Panc1 (cell line): ENCODE results near the gene MIER3. TPM values are rescaled to one million over a fixed set of nuclear protein-coding genes. Genes with fewer than 3 reads are reported as not detected.

Experiments used
- ATAC-seq: fragments of 200-7000 bp; cut with Tn5 transposase; 2 replicates; pipeline ENCODE4 v1.9.1; 2020; ENCODE audit warnings: mild to moderate bottlenecking, moderate library complexity
- BruUV-seq: library from RNA; stranded (reverse); fragments of 400-500 nt; replicated peaks from 2 replicates; lab custom pipeline; 2021; lab: Mats Ljungman, UMichigan
- CTCF ChIA-PET: fragments of 300-600 bp; sonication (Branson Sonifier 250); formaldehyde crosslinking; loops from one replicate; lab custom pipeline; 2022; ENCODE audit warnings: antibody characterized with exemption; lab: Charles Lee
- POLR2A ChIA-PET: fragments of 300-600 bp; sonication (Branson Sonifier 250); formaldehyde crosslinking; loops from one replicate; lab custom pipeline; 2022; ENCODE audit warnings: antibody characterized with exemption; lab: Charles Lee
- DNase-seq: peaks from one replicate; pipeline ENCODE4 v3.0.0-alpha.2; 2010; ENCODE audit warnings: low read depth, low spot score
- H3K27ac ChIP-seq: 2 replicates; pipeline ENCODE4 v1.5.1; 2011; ENCODE audit warnings: mild to moderate bottlenecking, low read length, inconsistent platforms
- H3K27me3 ChIP-seq: fragments of 200-500 bp; sonication (Bioruptor generic); 2 replicates; pipeline ENCODE4 v1.6.0; 2014; ENCODE audit warnings: low read length, inconsistent platforms; ENCODE audit not compliant: control insufficient read depth, insufficient read depth
- H3K36me3 ChIP-seq: fragments of 200-500 bp; sonication (Bioruptor generic); 2 replicates; pipeline ENCODE4 v1.5.1; 2014; ENCODE audit warnings: inconsistent platforms, mild to moderate bottlenecking, low read length, moderate library complexity; ENCODE audit not compliant: control insufficient read depth, insufficient read depth
- H3K4me1 ChIP-seq: 2 replicates; pipeline ENCODE4 v1.5.1; 2011; ENCODE audit warnings: inconsistent platforms, mild to moderate bottlenecking, low read length, moderate library complexity; ENCODE audit not compliant: control insufficient read depth, insufficient read depth
- H3K4me3 ChIP-seq, 2 experiments: 2 replicates each; pipeline ENCODE4 v1.5.1; 2011 to 2012; ENCODE audit warnings: low read depth in 2 of 2, low read length in 2 of 2, mild to moderate bottlenecking in 2 of 2, inconsistent platforms in 1 of 2, moderate library complexity in 1 of 2
- H3K9me3 ChIP-seq: fragments of 200-500 bp; sonication (Bioruptor generic); 2 replicates; pipeline ENCODE4 v1.5.1; 2014; ENCODE audit warnings: low read depth, mild to moderate bottlenecking, inconsistent platforms, low read length, moderate library complexity; ENCODE audit not compliant: control insufficient read depth, insufficient read depth
- POLR2AphosphoS5 ChIP-seq: IDR thresholded peaks from 2 replicates; pipeline ENCODE4 v1.6.1; 2012; ENCODE audit warnings: mild to moderate bottlenecking, low read depth, low read length, moderate library complexity
- SIN3A ChIP-seq: IDR thresholded peaks from 2 replicates; pipeline ENCODE4 v1.6.1; 2012; ENCODE audit warnings: low read depth, mild to moderate bottlenecking, low read length, moderate library complexity, borderline replicate concordance; ENCODE audit not compliant: insufficient read depth
- TCF7L2 ChIP-seq: IDR thresholded peaks from 2 replicates; pipeline ENCODE4 v1.6.1; 2011; ENCODE audit warnings: mild to moderate bottlenecking, low read depth, low read length, inconsistent platforms
- in situ Hi-C: cut with HindIII; loops from 2 replicates; pipeline ENCODE4 v1.10.0; 2016; ENCODE audit warnings: low sequenced_read_pairs, low pct_unique_long_range_greater_than_20kb
- intact Hi-C: fragments of 100-400 bp; cut with micrococcal nuclease; formaldehyde crosslinking; loops from one replicate; pipeline ENCODE4 v1.10.0; 2022; ENCODE audit not compliant: unreplicated experiment
- total RNA-seq: library from RNA; stranded (reverse); gene quantifications from one replicate; pipeline ENCODE4 v1.2.1, GENCODE V29; 2021; ENCODE audit not compliant: unreplicated experiment
- TF ChIP-seq, protein P1 (sequence below), 2 experiments: IDR thresholded peaks; 2 replicates each; pipeline ENCODE4 v1.6.1; 2011 to 2012; ENCODE audit warnings: low read depth in 2 of 2, control low read depth in 1 of 2, low read length in 1 of 2, mild to moderate bottlenecking in 1 of 2, moderate library complexity in 1 of 2; ENCODE audit not compliant: insufficient read depth in 1 of 2
- TF ChIP-seq, protein P2 (sequence below): fragments of 450-650 bp; IDR thresholded peaks from 2 replicates; pipeline ENCODE4 v1.5.1; 2017; ENCODE audit warnings: mild to moderate bottlenecking

The MIER3 gene
- total RNA-seq, 1 experiment from 2014 or later = 29.7 TPM

DNA sequence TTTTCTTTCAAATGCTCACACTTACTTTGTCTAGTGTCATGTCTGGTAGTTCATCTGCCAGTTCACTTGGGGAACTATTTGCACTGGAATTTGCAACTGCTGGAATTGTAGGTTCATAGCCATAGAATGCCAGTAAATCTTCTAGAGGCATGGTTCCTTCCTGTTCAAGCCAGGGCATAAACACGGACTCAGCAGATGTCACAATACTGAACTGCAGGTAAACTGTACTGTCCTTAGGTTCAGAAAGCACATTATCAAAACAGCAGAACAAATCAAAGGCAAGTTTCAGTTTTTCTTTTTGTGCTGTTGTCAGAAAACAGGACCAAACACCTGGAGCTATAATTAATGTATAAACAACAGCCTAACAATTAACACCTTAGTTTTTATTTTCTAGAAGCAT lies 13.1 kb downstream of the MIER3 start:
- intact Hi-C loops (no loop called here), in situ Hi-C loops (no loop called here)
- Histone ChIP-seq H3K4me3 (no peak overlapping the region), H3K27ac (no peak overlapping the region), H3K27me3 (no peaks in the 10 kb centered on the region), H3K36me3 (peaks cover 69% of the 10 kb centered on the region), H3K9me3 (no peaks in the 10 kb centered on the region), H3K4me1 (no peaks in the 10 kb centered on the region)
- ChIA-PET CTCF (no interaction called here), POLR2A (no interaction called here)
- ATAC-seq (no peak), DNase-seq (no peak)
- TF ChIP-seq, protein P1, sequence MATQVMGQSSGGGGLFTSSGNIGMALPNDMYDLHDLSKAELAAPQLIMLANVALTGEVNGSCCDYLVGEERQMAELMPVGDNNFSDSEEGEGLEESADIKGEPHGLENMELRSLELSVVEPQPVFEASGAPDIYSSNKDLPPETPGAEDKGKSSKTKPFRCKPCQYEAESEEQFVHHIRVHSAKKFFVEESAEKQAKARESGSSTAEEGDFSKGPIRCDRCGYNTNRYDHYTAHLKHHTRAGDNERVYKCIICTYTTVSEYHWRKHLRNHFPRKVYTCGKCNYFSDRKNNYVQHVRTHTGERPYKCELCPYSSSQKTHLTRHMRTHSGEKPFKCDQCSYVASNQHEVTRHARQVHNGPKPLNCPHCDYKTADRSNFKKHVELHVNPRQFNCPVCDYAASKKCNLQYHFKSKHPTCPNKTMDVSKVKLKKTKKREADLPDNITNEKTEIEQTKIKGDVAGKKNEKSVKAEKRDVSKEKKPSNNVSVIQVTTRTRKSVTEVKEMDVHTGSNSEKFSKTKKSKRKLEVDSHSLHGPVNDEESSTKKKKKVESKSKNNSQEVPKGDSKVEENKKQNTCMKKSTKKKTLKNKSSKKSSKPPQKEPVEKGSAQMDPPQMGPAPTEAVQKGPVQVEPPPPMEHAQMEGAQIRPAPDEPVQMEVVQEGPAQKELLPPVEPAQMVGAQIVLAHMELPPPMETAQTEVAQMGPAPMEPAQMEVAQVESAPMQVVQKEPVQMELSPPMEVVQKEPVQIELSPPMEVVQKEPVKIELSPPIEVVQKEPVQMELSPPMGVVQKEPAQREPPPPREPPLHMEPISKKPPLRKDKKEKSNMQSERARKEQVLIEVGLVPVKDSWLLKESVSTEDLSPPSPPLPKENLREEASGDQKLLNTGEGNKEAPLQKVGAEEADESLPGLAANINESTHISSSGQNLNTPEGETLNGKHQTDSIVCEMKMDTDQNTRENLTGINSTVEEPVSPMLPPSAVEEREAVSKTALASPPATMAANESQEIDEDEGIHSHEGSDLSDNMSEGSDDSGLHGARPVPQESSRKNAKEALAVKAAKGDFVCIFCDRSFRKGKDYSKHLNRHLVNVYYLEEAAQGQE (IDR thresholded peaks at IDR 0.05; ENCODE audit: insufficient read depth in 1 of 2, low read depth in 2 of 2, low read length in 1 of 2) = no peak
- TF ChIP-seq POLR2AphosphoS5 = no peak
- TF ChIP-seq SIN3A = no peak
- no peak for TF ChIP-seq TCF7L2
- TF ChIP-seq, protein P2, sequence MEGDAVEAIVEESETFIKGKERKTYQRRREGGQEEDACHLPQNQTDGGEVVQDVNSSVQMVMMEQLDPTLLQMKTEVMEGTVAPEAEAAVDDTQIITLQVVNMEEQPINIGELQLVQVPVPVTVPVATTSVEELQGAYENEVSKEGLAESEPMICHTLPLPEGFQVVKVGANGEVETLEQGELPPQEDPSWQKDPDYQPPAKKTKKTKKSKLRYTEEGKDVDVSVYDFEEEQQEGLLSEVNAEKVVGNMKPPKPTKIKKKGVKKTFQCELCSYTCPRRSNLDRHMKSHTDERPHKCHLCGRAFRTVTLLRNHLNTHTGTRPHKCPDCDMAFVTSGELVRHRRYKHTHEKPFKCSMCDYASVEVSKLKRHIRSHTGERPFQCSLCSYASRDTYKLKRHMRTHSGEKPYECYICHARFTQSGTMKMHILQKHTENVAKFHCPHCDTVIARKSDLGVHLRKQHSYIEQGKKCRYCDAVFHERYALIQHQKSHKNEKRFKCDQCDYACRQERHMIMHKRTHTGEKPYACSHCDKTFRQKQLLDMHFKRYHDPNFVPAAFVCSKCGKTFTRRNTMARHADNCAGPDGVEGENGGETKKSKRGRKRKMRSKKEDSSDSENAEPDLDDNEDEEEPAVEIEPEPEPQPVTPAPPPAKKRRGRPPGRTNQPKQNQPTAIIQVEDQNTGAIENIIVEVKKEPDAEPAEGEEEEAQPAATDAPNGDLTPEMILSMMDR = no peak
- no TSS peak for BruUV-seq

DNA sequence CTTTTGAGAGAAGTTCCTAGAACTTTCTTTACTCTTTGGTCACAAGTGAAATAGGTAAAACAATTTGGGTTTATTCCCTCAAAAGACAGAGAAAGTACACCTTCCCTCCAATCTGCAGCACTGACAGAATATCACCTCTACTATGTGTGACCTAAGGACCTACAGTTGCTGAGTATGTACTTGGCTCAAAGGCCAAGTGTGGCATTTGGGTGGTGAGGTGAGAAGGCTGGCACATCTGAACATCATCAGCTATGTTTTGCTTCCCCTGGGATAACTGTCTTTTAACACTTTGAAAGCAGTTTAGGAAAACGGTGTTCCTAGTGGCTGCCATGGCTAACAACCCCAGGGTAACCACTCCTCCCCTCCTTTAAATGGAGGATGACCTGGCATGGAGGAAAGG lies 17.6 kb downstream of the MIER3 start:
- H3K9me3 ChIP-seq = no peaks in the 10 kb centered on the region
- no TSS peak for BruUV-seq
- no peaks in the 10 kb centered on the region for H3K4me1 ChIP-seq
- no peak for ATAC-seq
- intact Hi-C loops (no loop called here), in situ Hi-C loops (no loop called here)
- H3K36me3 ChIP-seq = peaks cover 79% of the 10 kb centered on the region
- DNase-seq = no peak
- TF ChIP-seq TCF7L2 (no peak), SIN3A (no peak), POLR2AphosphoS5 (no peak)
- TF ChIP-seq, protein P2 = no peak
- TF ChIP-seq, protein P1 (IDR thresholded peaks at IDR 0.05; ENCODE audit: insufficient read depth in 1 of 2, low read depth in 2 of 2, low read length in 1 of 2) = no peak
- H3K27me3 ChIP-seq = no peaks in the 10 kb centered on the region
- no peak overlapping the region for H3K4me3 ChIP-seq
- H3K27ac ChIP-seq = no peak overlapping the region
- ChIA-PET CTCF (no interaction called here), POLR2A (no interaction called here)
